ENCODE data around the gene CTXND1. TPM values are rescaled to one million over a fixed set of nuclear protein-coding genes. Genes with fewer than 3 reads are reported as not detected.
A peak's percentile ranks its signal among the peaks of the same experiment; 100 is the strongest.
"Not testable (repeated sequence)": the region's sequence is repeated elsewhere in the genome, so short reads cannot be mapped to it uniquely, and the experiment has no call there.

Gene CTXND1
- total RNA-seq, 1 donor, result not detected

DNA sequence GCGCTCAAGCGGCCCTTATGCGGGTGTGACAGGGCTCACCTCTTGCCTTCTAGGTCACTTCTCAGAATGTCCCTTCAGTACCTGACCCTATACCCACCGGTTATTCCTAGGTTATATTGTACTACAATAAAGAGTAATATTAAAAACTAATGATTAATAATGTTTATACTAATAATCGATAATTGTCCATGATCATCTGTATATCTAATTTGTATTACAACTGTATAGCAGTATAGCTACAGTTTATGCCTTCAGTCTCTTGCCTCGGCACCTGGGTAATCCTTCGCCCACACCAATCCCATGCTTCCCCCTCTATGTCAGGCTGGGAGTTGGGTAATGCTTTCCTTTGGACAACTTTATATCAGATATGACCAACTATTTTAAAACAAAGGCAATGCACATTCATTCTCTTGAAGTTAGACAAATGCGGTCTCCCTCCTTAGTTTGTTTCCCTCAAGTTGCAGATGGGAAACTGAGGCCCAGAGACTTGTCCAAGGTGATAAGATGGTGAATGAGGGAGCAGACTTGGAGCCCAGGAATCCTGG, 95.8 kb downstream of the CTXND1 start:
- Histone ChIP-seq H3K36me3 (ENCODE audit: insufficient read depth, low read length) (peaks cover 3% of the 10 kb centered on the region), H2AFZ (ENCODE audit: low read length) (no peak overlapping the region), H3K4me1 (ENCODE audit: insufficient read depth, low read length) (peaks cover 33% of the 10 kb centered on the region), H3K4me3 (ENCODE audit: insufficient read depth, low read length) (no peak overlapping the region), H3K27ac (ENCODE audit: low read depth, low read length) (no peak overlapping the region), H3K4me2 (ENCODE audit: insufficient read depth, low read length) (no peak overlapping the region), H3K79me2 (ENCODE audit: insufficient read depth, low read length) (peaks cover 12% of the 10 kb centered on the region), H3K9me3 (ENCODE audit: low read depth, low read length) (no peaks in the 10 kb centered on the region), H3K27me3 (ENCODE audit: insufficient read depth, low read length) (no peaks in the 10 kb centered on the region), H4K20me1 (ENCODE audit: insufficient read depth, low read length) (no peaks in the 10 kb centered on the region)
- no peak for DNase-seq (ENCODE audit: insufficient read length, low spot score, missing footprints)
- TF ChIP-seq, protein P1, sequence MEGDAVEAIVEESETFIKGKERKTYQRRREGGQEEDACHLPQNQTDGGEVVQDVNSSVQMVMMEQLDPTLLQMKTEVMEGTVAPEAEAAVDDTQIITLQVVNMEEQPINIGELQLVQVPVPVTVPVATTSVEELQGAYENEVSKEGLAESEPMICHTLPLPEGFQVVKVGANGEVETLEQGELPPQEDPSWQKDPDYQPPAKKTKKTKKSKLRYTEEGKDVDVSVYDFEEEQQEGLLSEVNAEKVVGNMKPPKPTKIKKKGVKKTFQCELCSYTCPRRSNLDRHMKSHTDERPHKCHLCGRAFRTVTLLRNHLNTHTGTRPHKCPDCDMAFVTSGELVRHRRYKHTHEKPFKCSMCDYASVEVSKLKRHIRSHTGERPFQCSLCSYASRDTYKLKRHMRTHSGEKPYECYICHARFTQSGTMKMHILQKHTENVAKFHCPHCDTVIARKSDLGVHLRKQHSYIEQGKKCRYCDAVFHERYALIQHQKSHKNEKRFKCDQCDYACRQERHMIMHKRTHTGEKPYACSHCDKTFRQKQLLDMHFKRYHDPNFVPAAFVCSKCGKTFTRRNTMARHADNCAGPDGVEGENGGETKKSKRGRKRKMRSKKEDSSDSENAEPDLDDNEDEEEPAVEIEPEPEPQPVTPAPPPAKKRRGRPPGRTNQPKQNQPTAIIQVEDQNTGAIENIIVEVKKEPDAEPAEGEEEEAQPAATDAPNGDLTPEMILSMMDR (IDR thresholded peaks at IDR 0.05; ENCODE audit: extremely low read depth, low read depth, low read length), result no peak

DNA sequence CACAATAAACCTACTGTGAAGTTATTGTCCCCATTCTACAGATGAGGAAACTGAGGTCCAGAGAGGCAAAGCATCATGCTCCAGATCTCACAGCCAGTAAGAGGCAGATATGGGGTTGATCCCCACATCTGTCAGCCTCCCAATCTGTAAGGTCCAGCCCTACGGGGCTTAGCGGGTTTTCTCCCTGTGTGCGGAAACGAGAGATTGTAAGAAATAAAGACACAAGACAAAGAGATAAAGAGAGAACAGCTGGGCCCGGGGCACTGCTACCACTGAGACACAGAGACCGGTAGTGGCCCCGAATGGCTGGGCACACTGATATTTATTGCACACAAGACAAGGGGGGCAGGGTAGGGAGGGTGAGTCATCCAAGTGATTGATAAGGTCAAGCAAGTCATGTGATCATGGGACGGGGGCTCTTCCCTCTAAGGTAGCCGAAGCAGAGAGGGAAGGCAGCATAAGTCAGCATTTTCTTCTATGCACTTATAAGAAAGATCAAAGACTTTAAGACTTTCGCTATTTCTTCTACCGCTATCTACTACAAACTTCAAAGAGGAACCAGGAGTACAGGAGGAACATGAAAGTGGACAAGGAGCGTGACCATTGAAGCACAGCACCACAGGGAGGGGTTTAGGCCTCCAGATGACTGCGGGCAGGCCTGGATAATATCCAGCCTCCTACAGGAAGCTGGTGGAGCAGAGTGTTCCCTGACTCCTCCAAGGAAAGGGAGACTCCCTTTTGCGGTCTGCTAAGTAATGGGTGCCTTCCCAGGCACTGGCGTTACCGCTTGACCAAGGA, 96.4 kb downstream of the CTXND1 start:
- H3K36me3 ChIP-seq (ENCODE audit: insufficient read depth, low read length); H3K4me2 ChIP-seq (ENCODE audit: insufficient read depth, low read length); H3K4me3 ChIP-seq (ENCODE audit: insufficient read depth, low read length); H3K9me3 ChIP-seq (ENCODE audit: low read depth, low read length); H4K20me1 ChIP-seq (ENCODE audit: insufficient read depth, low read length); H3K27ac ChIP-seq (ENCODE audit: low read depth, low read length); H3K27me3 ChIP-seq (ENCODE audit: insufficient read depth, low read length); DNase-seq (ENCODE audit: insufficient read length, low spot score, missing footprints); H2AFZ ChIP-seq (ENCODE audit: low read length): not testable (repeated sequence)
- Histone ChIP-seq H3K79me2 (ENCODE audit: insufficient read depth, low read length) (peaks cover 12% of the 10 kb centered on the region), H3K4me1 (ENCODE audit: insufficient read depth, low read length) (peaks cover 28% of the 10 kb centered on the region)

DNA sequence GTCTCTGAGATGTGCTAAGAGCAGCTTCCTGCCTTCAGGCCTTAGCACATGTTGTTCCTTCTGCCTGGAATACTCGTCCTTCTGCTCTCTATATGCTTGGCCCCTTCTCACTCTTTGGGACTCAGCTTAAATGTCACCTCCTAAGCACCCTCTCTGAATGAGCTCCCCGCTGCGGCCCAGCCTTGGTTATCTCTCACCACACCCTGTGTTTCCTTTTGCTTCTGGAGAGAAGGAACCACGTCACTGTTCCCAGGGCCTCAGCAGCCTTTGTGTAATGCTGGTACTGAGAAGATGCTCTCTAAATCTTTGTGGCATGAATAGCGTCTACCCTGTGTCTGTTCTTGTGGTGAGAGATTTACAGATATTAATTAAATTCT, 97.0 kb downstream of the CTXND1 start:
- no peaks in the 10 kb centered on the region for H3K27me3 ChIP-seq (ENCODE audit: insufficient read depth, low read length)
- no peak overlapping the region for H2AFZ ChIP-seq (ENCODE audit: low read length)
- no peak overlapping the region for H3K27ac ChIP-seq (ENCODE audit: low read depth, low read length)
- TF ChIP-seq, protein P1 (IDR thresholded peaks at IDR 0.05; ENCODE audit: extremely low read depth, low read depth, low read length), result no peak
- H4K20me1 ChIP-seq (ENCODE audit: insufficient read depth, low read length), result no peaks in the 10 kb centered on the region
- peaks cover 12% of the 10 kb centered on the region for H3K79me2 ChIP-seq (ENCODE audit: insufficient read depth, low read length)
- H3K9me3 ChIP-seq (ENCODE audit: low read depth, low read length), result no peaks in the 10 kb centered on the region
- H3K4me2 ChIP-seq (ENCODE audit: insufficient read depth, low read length), result no peak overlapping the region
- no peak for DNase-seq (ENCODE audit: insufficient read length, low spot score, missing footprints)
- no peak overlapping the region for H3K4me3 ChIP-seq (ENCODE audit: insufficient read depth, low read length)
- peaks cover 3% of the 10 kb centered on the region for H3K36me3 ChIP-seq (ENCODE audit: insufficient read depth, low read length)
- H3K4me1 ChIP-seq (ENCODE audit: insufficient read depth, low read length), result peaks cover 22% of the 10 kb centered on the region

DNA sequence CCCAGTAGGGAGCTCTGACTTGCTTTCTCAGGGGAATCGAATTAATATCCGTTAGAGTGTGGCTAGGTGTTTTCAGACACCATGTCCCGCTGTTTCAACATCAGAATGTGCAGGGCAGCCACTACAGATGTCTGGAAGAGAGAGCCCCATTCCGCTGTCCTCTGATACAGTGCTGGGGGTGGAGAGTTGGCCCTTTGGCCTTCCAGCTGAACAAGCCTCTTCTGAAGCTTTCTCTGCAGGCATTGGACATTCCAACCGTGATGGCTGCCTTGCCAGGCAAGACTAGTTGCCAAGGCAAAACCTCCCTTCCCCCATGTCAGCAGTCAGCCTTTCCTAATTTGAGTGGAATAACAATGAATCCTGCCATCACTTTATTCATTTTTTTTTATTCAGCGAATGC, 97.7 kb downstream of the CTXND1 start:
- Histone ChIP-seq H4K20me1 (ENCODE audit: insufficient read depth, low read length) (no peaks in the 10 kb centered on the region), H3K79me2 (ENCODE audit: insufficient read depth, low read length) (peaks cover 12% of the 10 kb centered on the region), H3K27me3 (ENCODE audit: insufficient read depth, low read length) (no peaks in the 10 kb centered on the region), H3K36me3 (ENCODE audit: insufficient read depth, low read length) (no peaks in the 10 kb centered on the region), H3K4me3 (ENCODE audit: insufficient read depth, low read length) (no peak overlapping the region), H3K9me3 (ENCODE audit: low read depth, low read length) (no peaks in the 10 kb centered on the region), H3K4me1 (ENCODE audit: insufficient read depth, low read length) (peaks cover 17% of the 10 kb centered on the region), H3K4me2 (ENCODE audit: insufficient read depth, low read length) (peak overlapping the region; percentile 100), H3K27ac (ENCODE audit: low read depth, low read length) (no peak overlapping the region), H2AFZ (ENCODE audit: low read length) (no peak overlapping the region)
- TF ChIP-seq, protein P1 (IDR thresholded peaks at IDR 0.05; ENCODE audit: extremely low read depth, low read depth, low read length), result no peak
- DNase-seq (ENCODE audit: insufficient read length, low spot score, missing footprints), result no peak

All from osteoblast (primary cell).